GM12878 (cell line): ENCODE measurements around the gene AGRN. TPM values are rescaled to one million over a fixed set of nuclear protein-coding genes. Genes with fewer than 3 reads are reported as not detected.

Experiments used
- ATAC-seq: fragments of 200-7000 bp; cut with Tn5 transposase; 3 replicates; pipeline ENCODE4 v1.9.1; 2020; ENCODE audit warnings: mild to moderate bottlenecking, moderate library complexity
- BruUV-seq: library from RNA; stranded (reverse); fragments of 400-500 nt; replicated peaks from 2 replicates; lab custom pipeline; 2021; lab: Mats Ljungman, UMichigan
- CTCF ChIA-PET: fragments of 300-600 bp; sonication (Branson Sonifier 250); formaldehyde crosslinking; extraction: SDS; loops from one replicate; lab custom pipeline; 2021; ENCODE audit warnings: inconsistent platforms; lab: Yijun Ruan, JAX
- POLR2A ChIA-PET: fragments of 350-600 bp; formaldehyde crosslinking; extraction: SDS; loops from one replicate; lab custom pipeline; 2021; ENCODE audit warnings: inconsistent platforms; lab: Charles Lee
- RAD21 ChIA-PET: fragments of 300-600 bp; sonication (Branson Sonifier 250); formaldehyde crosslinking; loops from one replicate; lab custom pipeline; 2023; ENCODE audit warnings: antibody characterized with exemption; ENCODE audit not compliant: unreplicated experiment; lab: Charles Lee
- SMC1A ChIA-PET: fragments of 300-600 bp; sonication (Branson Sonifier 250); formaldehyde crosslinking; loops from one replicate; lab custom pipeline; 2023; ENCODE audit not compliant: unreplicated experiment, uncharacterized antibody; lab: Charles Lee
- DNase-seq: peaks from one replicate; pipeline ENCODE4 v3.0.0-alpha.2; 2011; ENCODE audit warnings: low read depth, low spot score
- FAIRE-seq: peaks from 3 replicates; lab custom pipeline; 2011; peaks lifted over from hg19 to GRCh38; lab: Jason Lieb, UNC
- H2AFZ ChIP-seq: 2 replicates; pipeline ENCODE4 v1.6.0; 2011; ENCODE audit warnings: low read depth, low read length, control low read depth; ENCODE audit not compliant: control insufficient read depth
- H3K27ac ChIP-seq: 2 replicates; pipeline ENCODE4 v1.5.1; 2011; ENCODE audit warnings: control low read depth; ENCODE audit not compliant: control insufficient read depth, insufficient read depth
- H3K27me3 ChIP-seq, 2 experiments: replicated peaks in 1 of 2; 2 replicates each; pipeline versions ENCODE4 v1.6.0 to v1.6.1; 2011; ENCODE audit warnings: low read length in 1 of 2; ENCODE audit not compliant: control insufficient read depth in 2 of 2, insufficient read depth in 2 of 2
- H3K36me3 ChIP-seq, 2 experiments: 2 replicates each; pipeline ENCODE4 v1.5.1; 2011; ENCODE audit warnings: low read length in 1 of 2; ENCODE audit not compliant: control insufficient read depth in 2 of 2, insufficient read depth in 2 of 2
- H3K4me1 ChIP-seq: 2 replicates; pipeline ENCODE4 v1.6.1; 2011; ENCODE audit warnings: mild to moderate bottlenecking, low read length, moderate library complexity, mixed read lengths; ENCODE audit not compliant: control insufficient read depth, insufficient read depth
- H3K4me2 ChIP-seq: 2 replicates; pipeline ENCODE4 v1.6.0; 2011; ENCODE audit warnings: control low read depth; ENCODE audit not compliant: control insufficient read depth, insufficient read depth
- H3K4me3 ChIP-seq: fragments of 200-600 bp; sonication (generic); 2 replicates; pipeline ENCODE4 v1.5.1; 2016
- H3K79me2 ChIP-seq: 2 replicates; pipeline ENCODE4 v1.6.0; 2011; ENCODE audit warnings: low read length; ENCODE audit not compliant: control insufficient read depth, insufficient read depth
- H3K9ac ChIP-seq: 2 replicates; pipeline ENCODE4 v1.8.0; 2011; ENCODE audit warnings: low read length, control low read depth, mixed read lengths; ENCODE audit not compliant: control insufficient read depth, insufficient read depth
- H3K9me3 ChIP-seq: replicated peaks from 3 replicates; pipeline ENCODE4 v1.5.1; 2011; ENCODE audit warnings: mild to moderate bottlenecking, low read length; ENCODE audit not compliant: control insufficient read depth, insufficient read depth
- H4K20me1 ChIP-seq: 2 replicates; pipeline ENCODE4 v1.6.0; 2011; ENCODE audit not compliant: control insufficient read depth, insufficient read depth
- BMI1 ChIP-seq: fragments of 450-650 bp; IDR thresholded peaks from 2 replicates; pipeline ENCODE4 v1.6.1; 2016; ENCODE audit warnings: mild to moderate bottlenecking, moderate library complexity, borderline replicate concordance
- CREM ChIP-seq: IDR thresholded peaks from 2 replicates; pipeline ENCODE4 v1.6.1; 2014; ENCODE audit warnings: antibody characterized with exemption, low read depth
- EED ChIP-seq: sonication (generic); IDR thresholded peaks from 2 replicates; pipeline ENCODE4 v1.6.1; 2016; ENCODE audit warnings: antibody characterized with exemption, low read depth
- JUNB ChIP-seq: IDR thresholded peaks from 2 replicates; pipeline ENCODE4 v1.6.1; 2016; ENCODE audit warnings: antibody characterized with exemption, mild to moderate bottlenecking
- MYB ChIP-seq: fragments of 150-350 bp; IDR thresholded peaks from 2 replicates; pipeline ENCODE4 v1.6.1; 2014; ENCODE audit warnings: mild to moderate bottlenecking, low read depth, low read length, borderline replicate concordance
- NKRF ChIP-seq: fragments of 450-650 bp; conservative IDR thresholded peaks from 2 replicates; pipeline ENCODE4 v1.6.1; 2017; ENCODE audit warnings: mild to moderate bottlenecking, moderate library complexity
- PML ChIP-seq: IDR thresholded peaks from 2 replicates; pipeline ENCODE4 v1.6.1; 2012; ENCODE audit warnings: low read length, inconsistent platforms
- SREBF2 ChIP-seq: IDR thresholded peaks from 2 replicates; pipeline ENCODE4 v1.6.1; 2012; ENCODE audit warnings: mild to moderate bottlenecking, low read length
- TARDBP ChIP-seq: IDR thresholded peaks from 2 replicates; pipeline ENCODE4 v1.6.1; 2016; ENCODE audit warnings: borderline replicate concordance
- USF2 ChIP-seq: IDR thresholded peaks from 2 replicates; pipeline ENCODE4 v1.6.1; 2011; ENCODE audit warnings: low read depth, low read length, improper control_type of control experiment, borderline replicate concordance
- ZNF24 ChIP-seq: fragments of 450-650 bp; IDR thresholded peaks from 2 replicates; pipeline ENCODE4 v1.6.1; 2017; ENCODE audit warnings: antibody characterized with exemption, mild to moderate bottlenecking
- ZNF622 ChIP-seq: fragments of 450-650 bp; IDR thresholded peaks from 2 replicates; pipeline ENCODE4 v1.6.1; 2017; ENCODE audit warnings: mild to moderate bottlenecking, inconsistent platforms
- WGBS: methylation state at CpG from one replicate; pipeline ENCODE4 v1.1.6; 2016; ENCODE audit warnings: low lambda C conversion rate; ENCODE audit not compliant: insufficient replicate concordance, insufficient coverage; ENCODE audit errors: missing lambda C conversion rate; 5-methylcytosine and 5-hydroxymethylcytosine counted together
- in situ Hi-C: fragments of 300-500 bp; cut with MboI; formaldehyde crosslinking; loops from 9 replicates; pipeline ENCODE4 v1.14.3; 2018; ENCODE audit warnings: mixed read lengths
- intact Hi-C: fragments of 100-400 bp; cut with micrococcal nuclease; formaldehyde crosslinking; loops from one replicate; pipeline ENCODE4 v1.14.2; 2022; ENCODE audit not compliant: unreplicated experiment
- polyA plus RNA-seq, 11 experiments: library from polyadenylated mRNA; depleted of rRNA in 4 of 11; unstranded in 6 of 11; stranded (reverse) in 5 of 11; fragments of >200 nt; fragmentation: Nextera tagmentation in 4 of 11; fragmentation: Illumina TruSeq in 1 of 11; extraction: Ambion mirVana in 4 of 11; extraction: Trizol in 1 of 11; gene quantifications; 1 replicate in 1 of 11; 2 replicates in 10 of 11; pipeline versions ENCODE4 v1.2.1 to v1.2.3, GENCODE V29; 2011 to 2016; ENCODE audit warnings: inconsistent platforms in 2 of 11, missing spikeins in 2 of 11, low read depth in 1 of 11
- total RNA-seq, 4 experiments: library from RNA; depleted of rRNA in 3 of 4; stranded (reverse); fragments of >200 nt in 3 of 4; fragmentation: Illumina TruSeq in 1 of 4; extraction: Trizol in 1 of 4; gene quantifications; 2 replicates each; pipeline versions ENCODE4 v1.2.1 to v1.2.3, GENCODE V29; 2013 to 2021

The AGRN gene
- total and polyA plus RNA-seq, 10 of the 15 experiments (the other 5 are each of a cell fraction or from before 2014, with no cell fraction given) = 0.02 to 41.8 (median 4.1) TPM

- TF ChIP-seq USF2 (no peak), CREM (no peak), EED (no peak), BMI1 (no peak), PML (no peak), SREBF2 (no peak), JUNB (no peak), ZNF24 (no peak), TARDBP (no peak), ZNF622 (no peak), MYB (no peak)
Measured at GRCh38 chr1:980602-981395, 39.1 kb upstream of the AGRN start (continued).

GRCh38 chr1:981491-981954 is 38.4 kb upstream of the AGRN start:
- 47% methylated on average over 20 of the region's 21 CpGs for WGBS
- RAD21 ChIA-PET = interaction anchor here (1.1 to 2.2 kb wide), 4 partner anchors 8 to 82 kb away, joined by 3 to 7 read pairs (median 5); partner anchors contain the start of gene ISG15

More at GRCh38 chr1:981491-981954, 38.4 kb upstream of the AGRN start:
- no peak for TF ChIP-seq NKRF
- TF ChIP-seq, all 136 proteins: peak for 0
- H3K9ac ChIP-seq = no peak overlapping the region
- ChIA-PET SMC1A (interaction anchor here (0.7 to 2.2 kb wide), 4 partner anchors 11 to 228 kb away, joined by 3 to 5 read pairs (median 3); no protein-coding TSS in a partner anchor), POLR2A (interaction anchor here (0.8 kb wide), 2 partner anchors 15 to 32 kb away, joined by 3 read pairs; partner anchors contain the start of genes ISG15 and PLEKHN1), CTCF (interaction anchor here (1.6 to 8.0 kb wide), 5 partner anchors 11 to 82 kb away, joined by 4 to 56 read pairs (median 12); no protein-coding TSS in a partner anchor)
- H3K79me2 ChIP-seq = no peaks in the 10 kb centered on the region
- no peaks in the 10 kb centered on the region for H4K20me1 ChIP-seq
- H3K4me3 ChIP-seq = no peak overlapping the region
- H3K27ac ChIP-seq = no peak overlapping the region
- DNase-seq (no peak), FAIRE-seq (no peak), ATAC-seq (no peak)
- no TSS peak for BruUV-seq
- no peaks in the 10 kb centered on the region for H3K4me1 ChIP-seq
- in situ Hi-C loops (loop anchor here (5.0 kb wide), 1 partner anchor 81 kb away; no protein-coding TSS in a partner anchor), intact Hi-C loops (no loop called here)
- H3K36me3 ChIP-seq = no peaks in the 10 kb centered on the region
- H3K4me2 ChIP-seq = no peak overlapping the region
- no peak overlapping the region for H2AFZ ChIP-seq
- no peaks in the 10 kb centered on the region; the same call in 2 of the 3 replicates for H3K9me3 ChIP-seq
- no peaks in the 10 kb centered on the region for H3K27me3 ChIP-seq
